K562 (cell line): ENCODE data around the gene RPTOR. TPM values are rescaled to one million over a fixed set of nuclear protein-coding genes. Genes with fewer than 3 reads are reported as not detected.

Experiments used
- ATAC-seq: fragments of 200-7000 bp; cut with Tn5 transposase; 3 replicates; pipeline ENCODE4 v1.9.1; 2020; ENCODE audit warnings: moderate library complexity
- BruUV-seq: library from RNA; stranded (reverse); fragments of 400-500 nt; replicated peaks from 2 replicates; lab custom pipeline; 2021; lab: Mats Ljungman, UMichigan
- CTCF ChIA-PET: fragments of 300-600 bp; formaldehyde crosslinking; extraction: SDS; loops from one replicate; lab custom pipeline; 2021; ENCODE audit warnings: low intra/inter-chr PET ratio; lab: Yijun Ruan, JAX
- POLR2A ChIA-PET: fragments of 300-600, 350-650 bp; sonication (Branson Sonifier 250); formaldehyde crosslinking; extraction: SDS; loops from one replicate; lab custom pipeline; 2021; ENCODE audit warnings: antibody characterized with exemption, inconsistent platforms; lab: Yijun Ruan, JAX
- DNase-seq, 4 experiments: peaks; one replicate each; pipeline versions ENCODE4 v3.0.0 to v3.0.0-alpha.2; 2011 to 2018; ENCODE audit warnings: low spot score in 3 of 4, mixed read lengths in 3 of 4; ENCODE audit errors: extremely low read depth in 1 of 4
- FAIRE-seq: peaks from 2 replicates; lab custom pipeline; 2011; peaks lifted over from hg19 to GRCh38; lab: Jason Lieb, UNC
- H2AFZ ChIP-seq: 2 replicates; pipeline ENCODE4 v1.6.0; 2011; ENCODE audit warnings: low read depth, low read length, control low read depth, inconsistent platforms
- H3K27ac ChIP-seq: fragments of 200-600 bp; 3 replicates; pipeline ENCODE4 v1.8.0; 2011; ENCODE audit warnings: low read depth, mild to moderate bottlenecking, control low read depth, inconsistent platforms, low read length, moderate library complexity, mixed read lengths; ENCODE audit errors: extremely low read depth
- H3K27me3 ChIP-seq, 2 experiments: fragments of 300-600 bp in 1 of 2; 2 replicates in 1 of 2; 3 replicates in 1 of 2; pipeline versions ENCODE4 v1.6.0 to v1.8.0; 2011; ENCODE audit warnings: inconsistent platforms in 2 of 2, low read length in 2 of 2, mild to moderate bottlenecking in 1 of 2, mixed read lengths in 1 of 2, moderate library complexity in 1 of 2; ENCODE audit not compliant: control insufficient read depth in 2 of 2, insufficient read depth in 2 of 2
- H3K36me3 ChIP-seq: fragments of 300-600 bp; 3 replicates; pipeline ENCODE4 v1.8.0; 2011; ENCODE audit warnings: mild to moderate bottlenecking, low read length, inconsistent platforms; ENCODE audit not compliant: control insufficient read depth, insufficient read depth
- H3K4me1 ChIP-seq, 2 experiments: fragments of 200-600 bp in 1 of 2; replicated peaks in 1 of 2; 2 replicates in 1 of 2; 3 replicates in 1 of 2; pipeline versions ENCODE4 v1.5.1 to v1.8.0; 2011; ENCODE audit warnings: inconsistent platforms in 2 of 2, low read length in 2 of 2, mild to moderate bottlenecking in 1 of 2, mixed read lengths in 1 of 2, moderate library complexity in 1 of 2; ENCODE audit not compliant: control insufficient read depth in 2 of 2, insufficient read depth in 2 of 2
- H3K4me2 ChIP-seq: 2 replicates; pipeline ENCODE4 v1.6.1; 2011; ENCODE audit warnings: low read length, control low read depth, inconsistent platforms, mixed read lengths; ENCODE audit not compliant: insufficient read depth
- H3K4me3 ChIP-seq: fragments of 200-600 bp; sonication (generic), shearing (Covaris generic); 2 replicates; pipeline ENCODE4 v1.5.1; 2016; ENCODE audit warnings: control low read depth, inconsistent platforms
- H3K79me2 ChIP-seq: fragments of 200-600 bp; 3 replicates; pipeline ENCODE4 v1.8.0; 2011; ENCODE audit warnings: low read length, inconsistent platforms; ENCODE audit not compliant: control insufficient read depth, insufficient read depth
- H3K9ac ChIP-seq, 2 experiments: 2 replicates each; pipeline versions ENCODE4 v1.6.0 to v1.6.1; 2011; ENCODE audit warnings: low read depth in 2 of 2, low read length in 2 of 2, control low read depth in 1 of 2, inconsistent platforms in 1 of 2, mild to moderate bottlenecking in 1 of 2, mixed read lengths in 1 of 2; ENCODE audit not compliant: insufficient read depth in 1 of 2
- H3K9me1 ChIP-seq: one replicate; pipeline ENCODE4 v1.6.0; 2011; ENCODE audit warnings: inconsistent platforms, mild to moderate bottlenecking, low read length, moderate library complexity; ENCODE audit not compliant: control insufficient read depth, insufficient read depth
- H3K9me3 ChIP-seq: replicated peaks from 2 replicates; pipeline ENCODE4 v1.5.1; 2011; ENCODE audit warnings: low read depth, low read length, inconsistent platforms; ENCODE audit not compliant: control insufficient read depth, insufficient read depth
- H4K20me1 ChIP-seq: replicated peaks from 2 replicates; pipeline ENCODE4 v1.6.1; 2011; ENCODE audit warnings: low read length, inconsistent platforms, mixed read lengths; ENCODE audit not compliant: control insufficient read depth, insufficient read depth
- DIDO1 ChIP-seq: fragments of 450-650 bp; IDR thresholded peaks from 2 replicates; pipeline ENCODE4 v1.6.1; 2016; ENCODE audit warnings: low read depth, missing biosample characterization, missing genetic modification characterization
- GABPB2 ChIP-seq: fragments of 250-450 bp; sonication (Bioruptor Pico); conservative IDR thresholded peaks from 2 replicates; pipeline ENCODE4 v1.5.1; 2021; ENCODE audit warnings: mild to moderate bottlenecking
- TAF7 ChIP-seq: fragments of 450-650 bp; IDR thresholded peaks from 2 replicates; pipeline ENCODE4 v1.6.1; 2016; ENCODE audit warnings: missing genetic modification characterization, missing compliant biosample characterization
- ZNF644 ChIP-seq: fragments of 200-800 bp; sonication (Bioruptor generic); IDR thresholded peaks from 2 replicates; pipeline ENCODE4 v1.6.1; 2016; ENCODE audit warnings: low read depth, missing genetic modification characterization, missing compliant biosample characterization
- ZNF764 ChIP-seq: fragments of 250-450 bp; sonication (Bioruptor Pico); IDR thresholded peaks from 2 replicates; pipeline ENCODE4 v1.4.0; 2020; ENCODE audit warnings: low read depth, mild to moderate bottlenecking, moderate library complexity
- whole genome bisulfite sequencing: fragments of 100-300 bp; shearing (Covaris generic); methylation state at CpG from one replicate; pipeline ENCODE4 v1.1.6; 2016; ENCODE audit warnings: low coverage, mixed read lengths; ENCODE audit not compliant: insufficient coverage; ENCODE audit errors: missing lambda C conversion rate; 5-methylcytosine and 5-hydroxymethylcytosine counted together
- in situ Hi-C: fragments of 300-500 bp; cut with MboI; formaldehyde crosslinking; loops from 4 replicates; pipeline ENCODE4 v1.15.0; 2018; ENCODE audit warnings: inconsistent platforms, mixed read lengths
- intact Hi-C: fragments of 100-400 bp; cut with micrococcal nuclease; formaldehyde crosslinking; loops from 2 replicates; pipeline ENCODE4 v1.14.2; 2022
- polyA plus RNA-seq, 8 experiments: library from polyadenylated mRNA; depleted of rRNA in 4 of 8; stranded (reverse) in 5 of 8; unstranded in 3 of 8; fragments of >200 nt; fragmentation: Nextera tagmentation in 2 of 8; fragmentation: Illumina TruSeq in 1 of 8; extraction: Ambion mirVana in 2 of 8; extraction: Trizol in 1 of 8; gene quantifications; 2 replicates each; pipeline versions ENCODE4 v1.2.1 to v1.2.3, GENCODE V29; 2011 to 2014; ENCODE audit warnings: inconsistent platforms in 1 of 8, missing spikeins in 1 of 8
- total RNA-seq, 7 experiments: library from RNA; depleted of rRNA in 6 of 7; stranded (reverse); fragments of >200 nt in 6 of 7; fragmentation: Illumina TruSeq in 2 of 7; extraction: Trizol in 2 of 7; gene quantifications; 2 replicates each; pipeline versions ENCODE4 v1.2.1 to v1.2.3, GENCODE V29; 2011 to 2021; ENCODE audit warnings: low replicate concordance in 1 of 7
- TF ChIP-seq, protein P1 (sequence below): fragments of 200-600 bp; sonication (generic); IDR thresholded peaks from one replicate; pipeline ENCODE4 v1.6.1; 2012; ENCODE audit warnings: mild to moderate bottlenecking, low read depth, low read length, inconsistent platforms
- TF ChIP-seq, protein P2 (sequence below): fragments of 250-450 bp; sonication (Bioruptor Pico); IDR thresholded peaks from 2 replicates; pipeline ENCODE4 v1.6.1; 2021; ENCODE audit warnings: mild to moderate bottlenecking
- TF ChIP-seq, protein P3 (sequence below): sonication (generic); formaldehyde crosslinking; IDR thresholded peaks from 2 replicates; pipeline ENCODE4 v1.8.0; 2022; ENCODE audit warnings: missing genetic modification reagents, mild to moderate bottlenecking, borderline replicate concordance

The RPTOR gene
- total and polyA plus RNA-seq, 9 of the 15 experiments (the other 6 are each of a cell fraction or from before 2014, with no cell fraction given): 0.24 to 54.1 (median 10.2) TPM

DNA sequence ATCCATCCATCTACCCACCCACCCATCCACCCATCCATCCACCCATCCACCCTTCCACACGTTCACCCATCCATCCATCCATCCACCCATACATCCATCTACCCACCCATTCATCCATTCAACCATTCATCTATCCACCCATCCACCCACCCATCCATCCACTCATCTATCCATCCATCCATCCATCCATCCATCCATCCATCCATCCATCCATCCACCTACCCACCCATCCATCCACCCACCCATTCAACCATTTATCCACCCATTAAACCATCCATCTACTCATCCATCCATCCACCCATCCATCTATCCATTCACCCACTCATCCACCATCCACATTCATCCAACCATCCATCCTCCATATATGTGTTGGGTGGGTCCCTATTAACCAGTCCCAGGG lies 26.2 kb upstream of the RPTOR start:
- Histone ChIP-seq H3K9me1 (no peaks in the 10 kb centered on the region), H2AFZ (no peak overlapping the region), H3K9me3 (peaks cover 4% of the 10 kb centered on the region; the same call in 1 of the 2 replicates), H4K20me1 (peaks cover 10% of the 10 kb centered on the region; the same call in 1 of the 2 replicates), H3K79me2 (no peaks in the 10 kb centered on the region), H3K4me1 (0 out of 5 replicates have a peak, but pooled peaks cover 0 to 2% of the 10 kb centered on the region in 2 experiments), H3K4me2 (no peak overlapping the region), H3K36me3 (no peaks in the 10 kb centered on the region), H3K27me3 (peaks cover 67 to 84% of the 10 kb centered on the region in 2 experiments), H3K4me3 (no peak overlapping the region), H3K27ac (no peak overlapping the region), H3K9ac (no peak overlapping the region)
- WGBS: no CpG with 5 or more reads among the region's 1 CpG
- FAIRE-seq (no peak), ATAC-seq (no peak), DNase-seq (no peak)
- intact Hi-C loops (no loop called here), in situ Hi-C loops (no loop called here)
- ChIA-PET CTCF (no interaction called here), POLR2A (no interaction called here)
- BruUV-seq: no TSS peak
- TF ChIP-seq, protein P1, sequence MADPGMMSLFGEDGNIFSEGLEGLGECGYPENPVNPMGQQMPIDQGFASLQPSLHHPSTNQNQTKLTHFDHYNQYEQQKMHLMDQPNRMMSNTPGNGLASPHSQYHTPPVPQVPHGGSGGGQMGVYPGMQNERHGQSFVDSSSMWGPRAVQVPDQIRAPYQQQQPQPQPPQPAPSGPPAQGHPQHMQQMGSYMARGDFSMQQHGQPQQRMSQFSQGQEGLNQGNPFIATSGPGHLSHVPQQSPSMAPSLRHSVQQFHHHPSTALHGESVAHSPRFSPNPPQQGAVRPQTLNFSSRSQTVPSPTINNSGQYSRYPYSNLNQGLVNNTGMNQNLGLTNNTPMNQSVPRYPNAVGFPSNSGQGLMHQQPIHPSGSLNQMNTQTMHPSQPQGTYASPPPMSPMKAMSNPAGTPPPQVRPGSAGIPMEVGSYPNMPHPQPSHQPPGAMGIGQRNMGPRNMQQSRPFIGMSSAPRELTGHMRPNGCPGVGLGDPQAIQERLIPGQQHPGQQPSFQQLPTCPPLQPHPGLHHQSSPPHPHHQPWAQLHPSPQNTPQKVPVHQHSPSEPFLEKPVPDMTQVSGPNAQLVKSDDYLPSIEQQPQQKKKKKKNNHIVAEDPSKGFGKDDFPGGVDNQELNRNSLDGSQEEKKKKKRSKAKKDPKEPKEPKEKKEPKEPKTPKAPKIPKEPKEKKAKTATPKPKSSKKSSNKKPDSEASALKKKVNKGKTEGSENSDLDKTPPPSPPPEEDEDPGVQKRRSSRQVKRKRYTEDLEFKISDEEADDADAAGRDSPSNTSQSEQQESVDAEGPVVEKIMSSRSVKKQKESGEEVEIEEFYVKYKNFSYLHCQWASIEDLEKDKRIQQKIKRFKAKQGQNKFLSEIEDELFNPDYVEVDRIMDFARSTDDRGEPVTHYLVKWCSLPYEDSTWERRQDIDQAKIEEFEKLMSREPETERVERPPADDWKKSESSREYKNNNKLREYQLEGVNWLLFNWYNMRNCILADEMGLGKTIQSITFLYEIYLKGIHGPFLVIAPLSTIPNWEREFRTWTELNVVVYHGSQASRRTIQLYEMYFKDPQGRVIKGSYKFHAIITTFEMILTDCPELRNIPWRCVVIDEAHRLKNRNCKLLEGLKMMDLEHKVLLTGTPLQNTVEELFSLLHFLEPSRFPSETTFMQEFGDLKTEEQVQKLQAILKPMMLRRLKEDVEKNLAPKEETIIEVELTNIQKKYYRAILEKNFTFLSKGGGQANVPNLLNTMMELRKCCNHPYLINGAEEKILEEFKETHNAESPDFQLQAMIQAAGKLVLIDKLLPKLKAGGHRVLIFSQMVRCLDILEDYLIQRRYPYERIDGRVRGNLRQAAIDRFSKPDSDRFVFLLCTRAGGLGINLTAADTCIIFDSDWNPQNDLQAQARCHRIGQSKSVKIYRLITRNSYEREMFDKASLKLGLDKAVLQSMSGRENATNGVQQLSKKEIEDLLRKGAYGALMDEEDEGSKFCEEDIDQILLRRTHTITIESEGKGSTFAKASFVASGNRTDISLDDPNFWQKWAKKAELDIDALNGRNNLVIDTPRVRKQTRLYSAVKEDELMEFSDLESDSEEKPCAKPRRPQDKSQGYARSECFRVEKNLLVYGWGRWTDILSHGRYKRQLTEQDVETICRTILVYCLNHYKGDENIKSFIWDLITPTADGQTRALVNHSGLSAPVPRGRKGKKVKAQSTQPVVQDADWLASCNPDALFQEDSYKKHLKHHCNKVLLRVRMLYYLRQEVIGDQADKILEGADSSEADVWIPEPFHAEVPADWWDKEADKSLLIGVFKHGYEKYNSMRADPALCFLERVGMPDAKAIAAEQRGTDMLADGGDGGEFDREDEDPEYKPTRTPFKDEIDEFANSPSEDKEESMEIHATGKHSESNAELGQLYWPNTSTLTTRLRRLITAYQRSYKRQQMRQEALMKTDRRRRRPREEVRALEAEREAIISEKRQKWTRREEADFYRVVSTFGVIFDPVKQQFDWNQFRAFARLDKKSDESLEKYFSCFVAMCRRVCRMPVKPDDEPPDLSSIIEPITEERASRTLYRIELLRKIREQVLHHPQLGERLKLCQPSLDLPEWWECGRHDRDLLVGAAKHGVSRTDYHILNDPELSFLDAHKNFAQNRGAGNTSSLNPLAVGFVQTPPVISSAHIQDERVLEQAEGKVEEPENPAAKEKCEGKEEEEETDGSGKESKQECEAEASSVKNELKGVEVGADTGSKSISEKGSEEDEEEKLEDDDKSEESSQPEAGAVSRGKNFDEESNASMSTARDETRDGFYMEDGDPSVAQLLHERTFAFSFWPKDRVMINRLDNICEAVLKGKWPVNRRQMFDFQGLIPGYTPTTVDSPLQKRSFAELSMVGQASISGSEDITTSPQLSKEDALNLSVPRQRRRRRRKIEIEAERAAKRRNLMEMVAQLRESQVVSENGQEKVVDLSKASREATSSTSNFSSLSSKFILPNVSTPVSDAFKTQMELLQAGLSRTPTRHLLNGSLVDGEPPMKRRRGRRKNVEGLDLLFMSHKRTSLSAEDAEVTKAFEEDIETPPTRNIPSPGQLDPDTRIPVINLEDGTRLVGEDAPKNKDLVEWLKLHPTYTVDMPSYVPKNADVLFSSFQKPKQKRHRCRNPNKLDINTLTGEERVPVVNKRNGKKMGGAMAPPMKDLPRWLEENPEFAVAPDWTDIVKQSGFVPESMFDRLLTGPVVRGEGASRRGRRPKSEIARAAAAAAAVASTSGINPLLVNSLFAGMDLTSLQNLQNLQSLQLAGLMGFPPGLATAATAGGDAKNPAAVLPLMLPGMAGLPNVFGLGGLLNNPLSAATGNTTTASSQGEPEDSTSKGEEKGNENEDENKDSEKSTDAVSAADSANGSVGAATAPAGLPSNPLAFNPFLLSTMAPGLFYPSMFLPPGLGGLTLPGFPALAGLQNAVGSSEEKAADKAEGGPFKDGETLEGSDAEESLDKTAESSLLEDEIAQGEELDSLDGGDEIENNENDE: no peak
- TF ChIP-seq TAF7 (tag): no peak
- no peak for TF ChIP-seq ZNF644 (tag)
- TF ChIP-seq ZNF764: no peak
- no peak for TF ChIP-seq GABPB2 (CRISPR knock-in tag)
- TF ChIP-seq, protein P2, sequence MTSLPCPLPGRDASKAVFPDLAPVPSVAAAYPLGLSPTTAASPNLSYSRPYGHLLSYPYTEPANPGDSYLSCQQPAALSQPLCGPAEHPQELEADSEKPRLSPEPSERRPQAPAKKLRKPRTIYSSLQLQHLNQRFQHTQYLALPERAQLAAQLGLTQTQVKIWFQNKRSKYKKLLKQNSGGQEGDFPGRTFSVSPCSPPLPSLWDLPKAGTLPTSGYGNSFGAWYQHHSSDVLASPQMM (CRISPR knock-in tag): no peak
- no peak for TF ChIP-seq DIDO1
- TF ChIP-seq, protein P3, sequence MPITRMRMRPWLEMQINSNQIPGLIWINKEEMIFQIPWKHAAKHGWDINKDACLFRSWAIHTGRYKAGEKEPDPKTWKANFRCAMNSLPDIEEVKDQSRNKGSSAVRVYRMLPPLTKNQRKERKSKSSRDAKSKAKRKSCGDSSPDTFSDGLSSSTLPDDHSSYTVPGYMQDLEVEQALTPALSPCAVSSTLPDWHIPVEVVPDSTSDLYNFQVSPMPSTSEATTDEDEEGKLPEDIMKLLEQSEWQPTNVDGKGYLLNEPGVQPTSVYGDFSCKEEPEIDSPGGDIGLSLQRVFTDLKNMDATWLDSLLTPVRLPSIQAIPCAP: no peak
